ENCODE measurements around the gene CYP3A4. TPM values are rescaled to one million over a fixed set of nuclear protein-coding genes. Genes with fewer than 3 reads are reported as not detected.
A peak's percentile ranks its signal among the peaks of the same experiment; 100 is the strongest.

CYP3A4 gene
- total and polyA plus RNA-seq, 2 of the 13 experiments (the other 11 are each of a cell fraction or from before 2014, with no cell fraction given) = 0.11 to 0.24 TPM

GRCh38 chr7:99729486-99730237, 54.3 kb downstream of the CYP3A4 start (continued):
- TF ChIP-seq SOX5 (CRISPR knock-in tag; IDR thresholded peaks at IDR 0.05; ENCODE audit: borderline replicate concordance) = peak; percentile 82; the same call in 1 of the 2 replicates
- TF ChIP-seq ZNF263 (CRISPR knock-in tag; IDR thresholded peaks at IDR 0.05) = no peak
- TF ChIP-seq FOXA1 (IDR thresholded peaks at IDR 0.05) = no peak
- 0 out of 2 replicates have a peak, but pooled peaks have one; percentile 18 for TF ChIP-seq FOXA1 (CRISPR knock-in tag; IDR thresholded peaks at IDR 0.05)
- TF ChIP-seq ATF4 (CRISPR knock-in tag; IDR thresholded peaks at IDR 0.05) = peak in 1 of 2 experiments; percentile 48; a peak in 1 of 4 replicates
- peak; percentile 80 for TF ChIP-seq NCOA2 (CRISPR knock-in tag; IDR thresholded peaks at IDR 0.05)
- TF ChIP-seq IKZF5 (CRISPR knock-in tag; IDR thresholded peaks at IDR 0.05) = peak; percentile 52; the same call in 1 of the 2 replicates
- TF ChIP-seq ARID5B (CRISPR knock-in tag; IDR thresholded peaks at IDR 0.05) = peak; percentile 63
- TF ChIP-seq TFE3 (CRISPR knock-in tag; IDR thresholded peaks at IDR 0.05) = peak; percentile 92
- TF ChIP-seq ZFX (CRISPR knock-in tag; IDR thresholded peaks at IDR 0.05; ENCODE audit: low read depth) = peak; percentile 40; the same call in 1 of the 2 replicates
- 0 out of 3 replicates have a peak, but pooled peaks have one; percentile 13 for TF ChIP-seq MXI1 (IDR thresholded peaks at IDR 0.05; ENCODE audit: borderline replicate concordance, low read depth, low read length)
- TF ChIP-seq SOX13 (IDR thresholded peaks at IDR 0.05) = peak; percentile 60; the same call in 1 of the 2 replicates
- TF ChIP-seq SOX13 (CRISPR knock-in tag; conservative IDR thresholded peaks at IDR 0.05 in 1 of 2, IDR thresholded peaks at IDR 0.05 in 1 of 2) = peak in 1 of 2 experiments; percentile 94; a peak in 2 of 4 replicates
- peak; percentile 81 for TF ChIP-seq FOSL2 (CRISPR knock-in tag; IDR thresholded peaks at IDR 0.05)
- TF ChIP-seq MNT (IDR thresholded peaks at IDR 0.05) = peak; percentile 39; the same call in 1 of the 2 replicates
- no peak for TF ChIP-seq E2F1 (CRISPR knock-in tag; IDR thresholded peaks at IDR 0.05)
- peak; percentile 38; the same call in 1 of the 2 replicates for TF ChIP-seq ONECUT2 (CRISPR knock-in tag; IDR thresholded peaks at IDR 0.05)
- TF ChIP-seq DRAP1 (CRISPR knock-in tag; IDR thresholded peaks at IDR 0.05) = no peak

All from HepG2 (cell line).